ENCODE results near the gene CANT1.

The CANT1 gene

DNA sequence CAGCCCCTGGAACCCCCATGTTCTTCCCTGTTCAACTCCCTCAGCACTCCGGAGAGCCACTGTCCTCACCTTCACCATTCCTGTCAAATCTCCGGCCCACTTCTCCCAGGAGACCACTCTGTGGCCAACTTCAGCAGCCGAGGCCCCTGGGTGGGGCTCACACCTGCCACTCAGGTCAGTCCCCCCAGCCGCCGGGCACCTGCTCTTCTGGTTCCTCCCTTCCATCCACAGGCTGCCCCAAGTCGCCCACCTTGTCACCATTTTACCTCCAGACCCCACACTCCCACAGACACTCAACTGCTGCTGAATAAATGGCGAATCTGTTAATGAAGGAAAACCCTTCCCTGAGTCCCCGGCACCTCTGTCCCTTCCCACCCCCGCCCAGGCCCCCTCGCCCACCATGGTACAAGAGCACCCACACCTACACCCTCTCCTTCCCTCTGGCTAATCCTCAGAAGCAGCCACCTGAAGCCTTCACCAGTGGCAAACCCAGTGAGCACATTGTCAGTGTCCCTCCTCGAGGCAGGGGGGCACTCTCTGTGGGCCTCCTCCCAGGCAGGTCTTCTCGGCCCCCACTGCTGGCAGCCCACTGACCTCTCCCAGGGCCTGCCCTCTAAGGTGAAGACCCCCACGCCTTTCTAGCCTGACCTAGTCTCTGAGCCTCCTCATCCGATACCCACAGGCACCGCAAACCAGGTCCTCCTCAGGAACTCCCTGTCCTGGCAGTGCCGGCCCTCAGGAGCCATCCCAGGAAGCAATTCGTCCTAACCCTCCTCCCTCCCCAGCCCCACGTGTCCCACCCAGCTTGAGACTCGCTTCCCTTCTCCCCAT lies 8.2 kb downstream of the CANT1 start:
- H3K9me3 ChIP-seq (ENCODE audit: control insufficient read depth in 2 of 2, low read length in 2 of 2), result no peaks in the 10 kb centered on the region
- H3K36me3 ChIP-seq (ENCODE audit: control insufficient read depth in 2 of 2, insufficient read depth in 2 of 2, low read length in 2 of 2), result peaks cover 27 to 32% of the 10 kb centered on the region in 2 donors
- peaks cover 65 to 79% of the 10 kb centered on the region in 2 donors for H3K4me1 ChIP-seq (ENCODE audit: control insufficient read depth in 2 of 2, insufficient read depth in 2 of 2, low read length in 2 of 2)
- peak overlapping the region; percentile 59 to 61 for H3K27ac ChIP-seq (ENCODE audit: low read depth in 2 of 2, low read length in 2 of 2)
- H3K4me3 ChIP-seq (ENCODE audit: low read length in 2 of 2), result peak overlapping the region; percentile 28 to 45
- H3K9ac ChIP-seq (ENCODE audit: low read depth in 1 of 2, low read length in 2 of 2), result peak overlapping the region in 1 of 2 donors; percentile 66
- H3K27me3 ChIP-seq (ENCODE audit: control insufficient read depth in 2 of 2, insufficient read depth in 2 of 2, low read length in 2 of 2), result no peaks in the 10 kb centered on the region

DNA sequence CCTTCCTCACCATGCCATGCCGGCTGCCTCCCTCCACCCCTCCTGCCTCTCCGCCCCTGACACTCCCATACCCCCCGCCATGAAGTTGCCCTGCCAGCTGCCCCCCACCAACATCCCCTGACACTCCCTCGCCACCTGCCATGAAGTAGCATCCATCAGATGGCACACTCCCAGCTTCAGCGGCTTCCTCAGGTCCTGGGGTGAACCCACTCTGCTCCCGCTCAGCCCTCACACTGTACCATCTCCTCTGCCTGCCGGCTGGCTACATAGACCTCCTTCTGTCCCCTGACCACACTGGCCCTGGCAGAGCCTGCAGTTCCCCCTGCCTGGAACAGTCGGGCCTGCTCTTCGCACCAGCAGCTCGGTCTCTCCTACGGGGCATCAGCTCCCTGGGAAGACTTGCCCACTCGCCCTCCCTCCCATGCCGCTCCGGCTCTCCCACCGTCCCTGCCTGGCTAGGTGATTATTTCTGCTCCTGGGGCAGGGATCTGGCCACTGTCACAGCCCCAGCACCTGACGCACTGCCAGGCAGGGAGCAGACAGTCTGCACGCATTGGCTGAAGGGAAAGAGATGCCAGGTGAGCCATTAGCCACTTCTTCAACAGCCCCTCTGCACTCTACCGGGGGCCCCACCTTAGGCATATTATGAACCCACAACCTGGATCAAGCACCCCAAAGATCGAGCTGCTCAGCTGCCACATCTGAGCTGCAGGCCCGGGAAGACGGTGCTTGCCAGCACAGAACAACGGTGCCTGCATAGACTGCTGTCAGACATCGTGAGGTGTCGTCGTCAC lies 9.0 kb downstream of the CANT1 start:
- Histone ChIP-seq H3K4me3 (ENCODE audit: low read length in 2 of 2) (peak overlapping the region; percentile 28 to 37), H3K9ac (ENCODE audit: low read depth in 1 of 2, low read length in 2 of 2) (peak overlapping the region; percentile 24 to 62), H3K9me3 (ENCODE audit: control insufficient read depth in 2 of 2, low read length in 2 of 2) (no peaks in the 10 kb centered on the region), H3K4me1 (ENCODE audit: control insufficient read depth in 2 of 2, insufficient read depth in 2 of 2, low read length in 2 of 2) (peaks cover 60 to 78% of the 10 kb centered on the region in 2 donors), H3K27ac (ENCODE audit: low read depth in 2 of 2, low read length in 2 of 2) (peak overlapping the region; percentile 59 to 61), H3K27me3 (ENCODE audit: control insufficient read depth in 2 of 2, insufficient read depth in 2 of 2, low read length in 2 of 2) (no peaks in the 10 kb centered on the region), H3K36me3 (ENCODE audit: control insufficient read depth in 2 of 2, insufficient read depth in 2 of 2, low read length in 2 of 2) (peaks cover 31 to 40% of the 10 kb centered on the region in 2 donors)

DNA sequence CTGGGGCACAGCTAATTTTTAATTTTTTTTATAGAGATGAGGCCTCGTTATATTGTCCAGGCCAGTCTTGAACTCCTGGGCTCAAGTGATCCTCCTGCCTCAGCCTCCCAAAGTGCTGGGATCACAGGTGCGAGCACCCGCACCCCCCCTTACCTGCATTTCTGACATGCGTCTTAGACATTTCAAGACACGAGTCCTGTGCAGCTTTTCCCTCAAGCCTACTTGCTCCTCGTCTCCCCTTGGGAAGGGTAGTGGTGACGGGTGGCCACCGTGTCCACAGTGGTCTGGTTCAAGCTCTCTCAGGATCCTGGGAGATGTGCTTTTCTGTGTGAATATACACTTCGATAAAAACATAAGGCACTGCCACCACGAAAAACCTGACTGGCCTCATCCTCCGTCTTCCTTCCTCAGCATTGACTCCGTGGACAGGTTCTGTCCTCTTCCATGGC lies 9.6 kb downstream of the CANT1 start:
- Histone ChIP-seq H3K4me1 (ENCODE audit: control insufficient read depth in 2 of 2, insufficient read depth in 2 of 2, low read length in 2 of 2) (peaks cover 62 to 81% of the 10 kb centered on the region in 2 donors), H3K9ac (ENCODE audit: low read depth in 1 of 2, low read length in 2 of 2) (no peak overlapping the region), H3K36me3 (ENCODE audit: control insufficient read depth in 2 of 2, insufficient read depth in 2 of 2, low read length in 2 of 2) (peaks cover 34 to 42% of the 10 kb centered on the region in 2 donors), H3K4me3 (ENCODE audit: low read length in 2 of 2) (no peak overlapping the region), H3K9me3 (ENCODE audit: control insufficient read depth in 2 of 2, low read length in 2 of 2) (no peaks in the 10 kb centered on the region), H3K27me3 (ENCODE audit: control insufficient read depth in 2 of 2, insufficient read depth in 2 of 2, low read length in 2 of 2) (no peaks in the 10 kb centered on the region), H3K27ac (ENCODE audit: low read depth in 2 of 2, low read length in 2 of 2) (peak overlapping the region in 1 of 2 donors; percentile 61)

DNA sequence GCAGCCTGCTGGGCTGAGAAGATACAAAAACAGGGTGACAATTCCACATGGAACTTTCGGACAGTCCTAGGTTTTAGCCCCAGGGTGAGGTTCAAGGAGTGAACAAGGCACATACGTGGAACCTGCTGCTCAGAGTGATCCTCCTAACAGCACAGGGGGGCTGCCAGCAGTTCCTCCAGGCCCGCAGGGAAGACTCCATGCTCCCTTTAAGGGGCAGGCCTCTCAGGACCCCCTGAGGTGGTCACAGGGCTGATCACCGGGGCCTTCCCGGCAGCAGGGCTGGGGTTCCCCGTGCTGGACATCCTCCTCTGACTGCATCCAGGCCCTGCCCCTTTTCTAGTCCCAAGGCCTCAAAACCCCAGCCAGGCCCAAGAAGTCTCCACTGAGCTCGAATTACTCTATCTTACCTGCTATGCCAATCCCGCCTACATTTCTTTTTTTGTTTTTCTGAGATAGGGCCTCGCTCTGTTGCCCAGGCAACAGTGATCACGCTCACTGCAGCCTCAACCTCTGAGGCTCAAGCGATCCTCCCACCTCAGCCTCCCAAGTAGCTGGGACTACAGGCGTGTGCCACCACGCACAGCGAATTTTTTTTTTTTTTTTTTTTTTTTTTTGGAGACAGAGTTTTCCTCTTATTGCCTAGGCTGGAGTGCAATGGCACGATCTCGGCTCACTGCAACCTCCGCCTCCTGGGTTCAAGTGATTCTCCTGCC lies 10.4 kb downstream of the CANT1 start:
- Histone ChIP-seq H3K27ac (ENCODE audit: low read depth in 2 of 2, low read length in 2 of 2) (peak overlapping the region; percentile 88 to 92), H3K9ac (ENCODE audit: low read depth in 1 of 2, low read length in 2 of 2) (peak overlapping the region; percentile 20 to 38), H3K9me3 (ENCODE audit: control insufficient read depth in 2 of 2, low read length in 2 of 2) (no peaks in the 10 kb centered on the region), H3K4me1 (ENCODE audit: control insufficient read depth in 2 of 2, insufficient read depth in 2 of 2, low read length in 2 of 2) (peaks cover 69 to 88% of the 10 kb centered on the region in 2 donors), H3K4me3 (ENCODE audit: low read length in 2 of 2) (peak overlapping the region in 1 of 2 donors; percentile 41), H3K36me3 (ENCODE audit: control insufficient read depth in 2 of 2, insufficient read depth in 2 of 2, low read length in 2 of 2) (peaks cover 37 to 46% of the 10 kb centered on the region in 2 donors), H3K27me3 (ENCODE audit: control insufficient read depth in 2 of 2, insufficient read depth in 2 of 2, low read length in 2 of 2) (no peaks in the 10 kb centered on the region)

DNA sequence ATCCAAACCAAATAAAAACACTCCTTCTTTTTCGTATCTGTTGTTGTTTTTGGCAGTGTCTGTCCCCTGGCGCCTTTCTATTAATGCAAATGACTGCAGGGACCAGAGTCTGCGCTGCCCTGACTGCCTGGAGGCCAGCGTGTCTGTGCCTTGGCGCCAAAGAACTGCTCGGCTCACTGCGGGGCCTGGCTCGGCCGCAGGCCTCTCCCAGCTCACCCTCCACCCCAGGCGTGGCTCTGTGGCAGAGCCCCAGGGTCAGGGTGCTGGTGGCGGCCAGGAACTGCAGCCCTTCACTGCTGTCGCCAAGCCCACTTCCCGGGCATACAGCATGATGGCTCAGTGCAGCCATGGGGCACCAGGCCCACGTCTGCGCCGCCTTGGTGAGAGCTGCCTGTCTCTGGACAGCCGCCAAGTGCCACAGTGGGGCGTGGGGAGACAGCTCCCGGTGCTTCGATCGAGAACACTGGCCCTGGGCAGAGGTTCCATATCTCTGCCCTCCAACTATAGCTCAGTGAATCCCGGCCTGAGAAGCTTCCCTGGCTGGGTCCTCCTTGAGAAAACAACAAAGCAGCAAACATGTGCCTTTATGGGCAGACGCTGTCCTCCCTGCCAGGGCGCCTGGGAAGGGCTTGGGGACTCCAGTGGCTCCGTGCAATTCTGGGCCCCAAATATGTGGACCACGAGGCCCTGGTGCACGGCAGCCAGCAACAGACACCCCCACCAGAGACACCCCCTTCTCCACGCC lies 11.1 kb downstream of the CANT1 start:
- Histone ChIP-seq H3K36me3 (ENCODE audit: control insufficient read depth in 2 of 2, insufficient read depth in 2 of 2, low read length in 2 of 2) (peaks cover 43 to 53% of the 10 kb centered on the region in 2 donors), H3K4me1 (ENCODE audit: control insufficient read depth in 2 of 2, insufficient read depth in 2 of 2, low read length in 2 of 2) (peaks cover 69 to 91% of the 10 kb centered on the region in 2 donors), H3K9me3 (ENCODE audit: control insufficient read depth in 2 of 2, low read length in 2 of 2) (no peaks in the 10 kb centered on the region), H3K4me3 (ENCODE audit: low read length in 2 of 2) (peak overlapping the region in 1 of 2 donors; percentile 41), H3K27ac (ENCODE audit: low read depth in 2 of 2, low read length in 2 of 2) (peak overlapping the region; percentile 88 to 92), H3K9ac (ENCODE audit: low read depth in 1 of 2, low read length in 2 of 2) (peak overlapping the region; percentile 20 to 38), H3K27me3 (ENCODE audit: control insufficient read depth in 2 of 2, insufficient read depth in 2 of 2, low read length in 2 of 2) (no peaks in the 10 kb centered on the region)

DNA sequence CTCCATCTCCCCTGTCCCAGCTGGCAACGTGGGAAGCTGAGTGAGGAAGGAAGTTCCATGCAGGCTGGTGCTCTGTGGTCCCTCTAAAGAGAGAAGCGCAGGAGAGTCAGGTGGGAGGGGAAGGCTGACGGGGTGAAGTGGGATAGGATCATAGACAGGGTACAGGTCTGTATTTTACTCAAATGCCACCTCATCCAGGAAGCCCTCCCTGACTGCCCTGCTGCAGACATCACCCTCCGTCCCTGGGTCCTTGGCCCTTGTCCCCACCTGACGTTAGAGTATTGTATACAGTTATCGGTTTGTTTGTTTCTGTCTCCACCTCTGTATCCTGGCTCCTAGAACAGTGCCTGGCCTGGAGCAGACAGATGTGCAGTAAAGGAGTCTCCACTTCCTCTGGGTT lies 11.7 kb downstream of the CANT1 start:
- peak overlapping the region; percentile 88 to 92 for H3K27ac ChIP-seq (ENCODE audit: low read depth in 2 of 2, low read length in 2 of 2)
- peaks cover 73 to 94% of the 10 kb centered on the region in 2 donors for H3K4me1 ChIP-seq (ENCODE audit: control insufficient read depth in 2 of 2, insufficient read depth in 2 of 2, low read length in 2 of 2)
- peaks cover 49 to 59% of the 10 kb centered on the region in 2 donors for H3K36me3 ChIP-seq (ENCODE audit: control insufficient read depth in 2 of 2, insufficient read depth in 2 of 2, low read length in 2 of 2)

DNA sequence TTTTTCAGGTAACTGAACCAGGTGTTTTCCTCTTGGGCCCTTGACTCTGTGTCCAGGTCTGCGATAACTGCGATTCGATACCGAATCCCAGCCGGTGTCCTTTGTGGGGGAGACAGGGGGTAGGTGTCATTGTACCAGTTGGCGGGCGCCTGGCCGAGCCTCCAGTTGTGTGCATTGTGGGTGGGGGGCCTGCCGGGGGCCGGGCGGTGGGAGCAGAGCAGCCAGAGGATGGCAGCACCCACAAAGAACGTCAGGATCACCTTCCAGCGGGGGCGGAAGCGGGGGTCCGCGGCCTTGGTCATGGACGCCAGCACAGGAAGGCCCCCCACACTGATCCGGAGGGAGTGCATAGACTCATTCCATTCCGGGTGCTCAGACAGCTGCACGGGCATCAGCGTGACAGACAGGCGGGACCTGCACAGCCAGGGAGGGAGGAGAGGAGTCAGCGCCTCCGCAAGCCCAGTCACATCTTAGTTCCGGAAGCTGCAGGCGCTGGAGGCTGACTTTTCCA lies 12.3 kb downstream of the CANT1 start:
- H3K27me3 ChIP-seq (ENCODE audit: control insufficient read depth in 2 of 2, insufficient read depth in 2 of 2, low read length in 2 of 2), result no peaks in the 10 kb centered on the region
- peaks cover 55 to 64% of the 10 kb centered on the region in 2 donors for H3K36me3 ChIP-seq (ENCODE audit: control insufficient read depth in 2 of 2, insufficient read depth in 2 of 2, low read length in 2 of 2)
- H3K4me3 ChIP-seq (ENCODE audit: low read length in 2 of 2), result peak overlapping the region; percentile 10 to 37
- H3K9ac ChIP-seq (ENCODE audit: low read depth in 1 of 2, low read length in 2 of 2), result peak overlapping the region; percentile 41 to 79
- no peaks in the 10 kb centered on the region for H3K9me3 ChIP-seq (ENCODE audit: control insufficient read depth in 2 of 2, low read length in 2 of 2)
- peak overlapping the region; percentile 88 to 92 for H3K27ac ChIP-seq (ENCODE audit: low read depth in 2 of 2, low read length in 2 of 2)
- peaks cover 70 to 89% of the 10 kb centered on the region in 2 donors for H3K4me1 ChIP-seq (ENCODE audit: control insufficient read depth in 2 of 2, insufficient read depth in 2 of 2, low read length in 2 of 2)

More for the DNA sequence above, 11.7 kb downstream of the CANT1 start:
- Histone ChIP-seq H3K4me3 (ENCODE audit: low read length in 2 of 2) (peak overlapping the region; percentile 10 to 37), H3K9me3 (ENCODE audit: control insufficient read depth in 2 of 2, low read length in 2 of 2) (no peaks in the 10 kb centered on the region), H3K9ac (ENCODE audit: low read depth in 1 of 2, low read length in 2 of 2) (peak overlapping the region; percentile 27 to 38), H3K27me3 (ENCODE audit: control insufficient read depth in 2 of 2, insufficient read depth in 2 of 2, low read length in 2 of 2) (no peaks in the 10 kb centered on the region)

DNA sequence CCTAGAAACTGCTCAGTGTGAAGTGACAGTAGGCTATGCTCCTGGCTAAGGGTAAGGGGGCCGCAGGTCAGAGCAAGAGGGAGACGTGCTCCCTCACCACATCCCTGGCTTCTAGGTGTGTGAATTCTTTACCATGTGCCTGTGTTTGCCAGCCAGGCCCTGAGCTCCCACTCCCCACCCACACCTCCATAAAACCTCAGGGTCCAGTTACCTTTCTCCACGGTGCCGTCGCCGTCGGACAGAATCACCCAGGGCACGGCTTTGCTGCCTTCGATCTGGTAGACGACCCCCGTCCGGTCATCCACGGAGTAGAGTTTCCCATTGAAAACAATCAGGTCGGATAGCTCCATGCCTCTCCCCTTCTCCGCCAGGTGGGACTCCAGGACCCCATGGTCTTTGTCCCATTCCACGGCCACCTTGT lies 12.8 kb downstream of the CANT1 start:
- Histone ChIP-seq H3K4me1 (ENCODE audit: control insufficient read depth in 2 of 2, insufficient read depth in 2 of 2, low read length in 2 of 2) (peaks cover 66 to 84% of the 10 kb centered on the region in 2 donors), H3K9ac (ENCODE audit: low read depth in 1 of 2, low read length in 2 of 2) (peak overlapping the region; percentile 41 to 79), H3K9me3 (ENCODE audit: control insufficient read depth in 2 of 2, low read length in 2 of 2) (no peaks in the 10 kb centered on the region), H3K27ac (ENCODE audit: low read depth in 2 of 2, low read length in 2 of 2) (peak overlapping the region; percentile 88 to 92), H3K27me3 (ENCODE audit: control insufficient read depth in 2 of 2, insufficient read depth in 2 of 2, low read length in 2 of 2) (no peaks in the 10 kb centered on the region), H3K36me3 (ENCODE audit: control insufficient read depth in 2 of 2, insufficient read depth in 2 of 2, low read length in 2 of 2) (peaks cover 58 to 66% of the 10 kb centered on the region in 2 donors), H3K4me3 (ENCODE audit: low read length in 2 of 2) (peak overlapping the region; percentile 0 to 20)

All from mucosa of rectum (tissue), 2 donors.